Limb (tissue), 2 donors: ENCODE data around the gene GPRIN2.
"Not testable (repeated sequence)": the region's sequence is repeated elsewhere in the genome, so short reads cannot be mapped to it uniquely, and the experiment has no call there.

Source experiments
- DNase-seq, 2 donors: peaks; one replicate each; pipeline ENCODE4 v3.0.0-alpha.2; 2016; ENCODE audit errors: extremely low spot score in 2 of 2

The GPRIN2 gene

GRCh38 chr10:46570655-46571054 lies 14.2 kb upstream of the GPRIN2 start:
- DNase-seq, result not testable (repeated sequence)

GRCh38 chr10:46567151-46567550 lies 10.7 kb upstream of the GPRIN2 start:
- not testable (repeated sequence) for DNase-seq

- DNase-seq, result not testable (repeated sequence)
Observed at GRCh38 chr10:46565591-46566332, 9.3 kb upstream of the GPRIN2 start.

- DNase-seq, result peak in 1 of 2 donors; percentile 17
Observed at GRCh38 chr10:46560952-46561351, 4.5 kb upstream of the GPRIN2 start.

GRCh38 chr10:46560381-46560780 lies 3.9 kb upstream of the GPRIN2 start:
- peak in 1 of 2 donors; percentile 22 for DNase-seq

GRCh38 chr10:46559231-46559671 lies 2.8 kb upstream of the GPRIN2 start:
- peak in 1 of 2 donors; percentile 7 for DNase-seq

GRCh38 chr10:46558392-46559185 lies 2.1 kb upstream of the GPRIN2 start:
- peak in 1 of 2 donors; percentile 28 for DNase-seq

GRCh38 chr10:46558122-46558391 lies 1.6 kb upstream of the GPRIN2 start:
- DNase-seq, result no peak

- DNase-seq, result peak in 1 of 2 donors; percentile 42
Observed at GRCh38 chr10:46557319-46558121, 1.1 kb upstream of the GPRIN2 start.

- peak in 1 of 2 donors; percentile 72 for DNase-seq
Observed at GRCh38 chr10:46555713-46556514, 544 bp downstream of the GPRIN2 start.

GRCh38 chr10:46555366-46555712 lies 1.1 kb downstream of the GPRIN2 start:
- no peak for DNase-seq

GRCh38 chr10:46554166-46554781 lies 2.2 kb downstream of the GPRIN2 start:
- DNase-seq, result peak in 1 of 2 donors; percentile 9

- peak in 1 of 2 donors; percentile 27 for DNase-seq
Observed at GRCh38 chr10:46553238-46554049, 3.0 kb downstream of the GPRIN2 start.

- DNase-seq, result peak in 1 of 2 donors; percentile 24
Observed at GRCh38 chr10:46552526-46553237, 3.8 kb downstream of the GPRIN2 start.

- peak in 1 of 2 donors; percentile 26 for DNase-seq
Observed at GRCh38 chr10:46551701-46552525, 4.5 kb downstream of the GPRIN2 start.

- peak in 1 of 2 donors; percentile 20 for DNase-seq
Observed at GRCh38 chr10:46550795-46551700, 5.4 kb downstream of the GPRIN2 start.
